ENCODE results near the gene MPG.

DNA sequence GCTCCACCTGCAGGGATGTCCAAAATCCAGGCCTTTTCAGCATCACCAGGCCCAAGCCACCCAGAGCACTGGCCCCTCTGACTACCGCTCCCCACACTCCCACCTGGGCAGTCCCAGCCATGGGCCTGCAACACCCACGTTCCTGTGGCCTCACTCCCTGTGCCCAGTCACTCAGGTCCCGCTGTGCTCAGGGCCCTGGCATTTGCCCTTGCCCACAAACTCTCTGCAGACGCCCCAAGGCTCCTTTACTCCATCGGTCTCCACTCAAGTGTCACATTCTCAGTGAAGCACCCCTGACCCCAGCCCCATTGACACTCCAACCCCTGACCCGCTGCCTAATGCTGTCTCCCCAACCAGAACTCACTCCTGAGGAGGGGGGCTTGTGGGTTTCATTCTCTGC is 23.6 kb downstream of the MPG start:
- TF ChIP-seq, protein P1, sequence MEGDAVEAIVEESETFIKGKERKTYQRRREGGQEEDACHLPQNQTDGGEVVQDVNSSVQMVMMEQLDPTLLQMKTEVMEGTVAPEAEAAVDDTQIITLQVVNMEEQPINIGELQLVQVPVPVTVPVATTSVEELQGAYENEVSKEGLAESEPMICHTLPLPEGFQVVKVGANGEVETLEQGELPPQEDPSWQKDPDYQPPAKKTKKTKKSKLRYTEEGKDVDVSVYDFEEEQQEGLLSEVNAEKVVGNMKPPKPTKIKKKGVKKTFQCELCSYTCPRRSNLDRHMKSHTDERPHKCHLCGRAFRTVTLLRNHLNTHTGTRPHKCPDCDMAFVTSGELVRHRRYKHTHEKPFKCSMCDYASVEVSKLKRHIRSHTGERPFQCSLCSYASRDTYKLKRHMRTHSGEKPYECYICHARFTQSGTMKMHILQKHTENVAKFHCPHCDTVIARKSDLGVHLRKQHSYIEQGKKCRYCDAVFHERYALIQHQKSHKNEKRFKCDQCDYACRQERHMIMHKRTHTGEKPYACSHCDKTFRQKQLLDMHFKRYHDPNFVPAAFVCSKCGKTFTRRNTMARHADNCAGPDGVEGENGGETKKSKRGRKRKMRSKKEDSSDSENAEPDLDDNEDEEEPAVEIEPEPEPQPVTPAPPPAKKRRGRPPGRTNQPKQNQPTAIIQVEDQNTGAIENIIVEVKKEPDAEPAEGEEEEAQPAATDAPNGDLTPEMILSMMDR (IDR thresholded peaks at IDR 0.05; ENCODE audit: borderline replicate concordance, extremely low read depth, low read length, poor library complexity, severe bottlenecking), result no peak
- no peak for TF ChIP-seq EZH2 (IDR thresholded peaks at IDR 0.05; ENCODE audit: borderline replicate concordance, low read depth, low read length, severe bottlenecking)
